Breast epithelium (tissue), 3 donors: Measurements from ENCODE around the gene TCN2.

Experiments used
- CTCF ChIP-seq, 3 donors: fragments of 450-650 bp; IDR thresholded peaks; one replicate each; pipeline ENCODE4 v1.5.1; 2016 to 2017; ENCODE audit warnings: antibody characterized with exemption in 3 of 3, mild to moderate bottlenecking in 3 of 3, moderate library complexity in 3 of 3
- POLR2A ChIP-seq: fragments of 450-650 bp; IDR thresholded peaks from one replicate; pipeline ENCODE4 v1.6.1; 2016; ENCODE audit warnings: antibody characterized with exemption, mild to moderate bottlenecking, moderate library complexity

DNA sequence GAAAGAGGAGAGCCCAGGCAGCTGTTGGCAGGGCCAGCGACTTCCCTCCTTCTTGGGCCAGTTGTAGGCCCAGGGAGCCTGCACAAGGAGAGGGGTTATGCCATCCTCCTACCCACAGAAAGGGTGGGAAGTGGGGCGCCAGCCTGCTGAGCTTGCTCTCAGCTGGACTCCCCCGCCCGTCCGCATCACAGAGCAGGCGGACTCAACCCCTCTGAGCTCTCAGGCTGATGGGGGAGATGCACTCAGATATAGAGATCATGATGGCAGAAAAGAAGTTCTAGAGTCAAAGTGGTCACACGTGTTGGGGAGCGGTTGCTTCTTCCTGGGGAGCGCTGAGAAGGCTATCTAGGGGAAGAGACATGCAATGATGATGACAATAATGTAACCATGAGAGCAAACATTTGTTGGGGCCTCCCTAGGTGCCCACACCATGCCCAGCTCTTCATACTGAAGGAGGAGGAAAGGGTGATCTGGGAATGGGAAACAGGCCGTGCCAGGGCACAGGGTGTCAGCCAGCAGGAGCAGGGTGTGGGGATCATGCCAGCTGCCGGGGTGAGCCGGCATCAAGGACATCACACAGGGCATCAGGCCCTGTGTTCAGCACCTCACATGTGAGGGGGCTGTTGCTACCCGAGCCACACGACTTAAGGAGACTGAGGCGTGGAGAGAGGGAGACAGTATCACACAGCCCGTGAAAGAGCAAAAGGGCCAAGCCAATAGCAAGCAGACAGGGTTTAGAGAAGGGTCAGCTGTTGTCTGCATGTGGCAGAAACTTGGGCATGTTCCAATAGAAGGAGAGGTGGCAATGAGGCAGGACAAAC lies 36.3 kb downstream of the TCN2 start:
- TF ChIP-seq CTCF (IDR thresholded peaks at IDR 0.05) (no peak), POLR2A (no peak)
